Stimulated activated CD8-positive, alpha-beta memory T cell treated with anti-CD3 and anti-CD28 coated beads, Interleukin-2, amount 100 ng/mL, for 48 hours (primary cell): ENCODE measurements around the gene GIPC3.

ENCODE experiments used
- DNase-seq, 2 donors: peaks; one replicate each; pipeline ENCODE4 v3.0.0-alpha.2; 2020; ENCODE audit warnings: low read depth in 2 of 2

Gene GIPC3

DNA sequence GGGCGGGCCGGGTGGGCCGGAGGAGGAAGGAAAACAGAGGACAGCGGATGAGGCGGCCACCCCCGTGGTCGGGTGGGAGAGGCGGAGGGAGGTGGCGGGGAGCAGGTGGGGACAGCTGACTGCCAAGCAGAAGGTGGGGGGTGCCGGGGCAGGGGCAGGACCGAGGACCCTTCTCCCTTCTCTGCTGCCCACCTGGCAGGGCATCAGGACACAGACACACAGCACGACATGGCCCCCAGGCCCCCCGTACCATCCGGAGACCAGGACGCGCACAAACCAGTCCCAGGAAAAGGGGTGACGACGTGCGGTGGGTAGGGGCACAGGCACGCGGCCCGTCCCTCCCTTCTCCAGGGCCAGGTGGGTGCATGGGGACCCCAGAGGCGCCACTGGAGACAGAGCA lies 52.3 kb downstream of the GIPC3 start:
- DNase-seq: no peak

DNA sequence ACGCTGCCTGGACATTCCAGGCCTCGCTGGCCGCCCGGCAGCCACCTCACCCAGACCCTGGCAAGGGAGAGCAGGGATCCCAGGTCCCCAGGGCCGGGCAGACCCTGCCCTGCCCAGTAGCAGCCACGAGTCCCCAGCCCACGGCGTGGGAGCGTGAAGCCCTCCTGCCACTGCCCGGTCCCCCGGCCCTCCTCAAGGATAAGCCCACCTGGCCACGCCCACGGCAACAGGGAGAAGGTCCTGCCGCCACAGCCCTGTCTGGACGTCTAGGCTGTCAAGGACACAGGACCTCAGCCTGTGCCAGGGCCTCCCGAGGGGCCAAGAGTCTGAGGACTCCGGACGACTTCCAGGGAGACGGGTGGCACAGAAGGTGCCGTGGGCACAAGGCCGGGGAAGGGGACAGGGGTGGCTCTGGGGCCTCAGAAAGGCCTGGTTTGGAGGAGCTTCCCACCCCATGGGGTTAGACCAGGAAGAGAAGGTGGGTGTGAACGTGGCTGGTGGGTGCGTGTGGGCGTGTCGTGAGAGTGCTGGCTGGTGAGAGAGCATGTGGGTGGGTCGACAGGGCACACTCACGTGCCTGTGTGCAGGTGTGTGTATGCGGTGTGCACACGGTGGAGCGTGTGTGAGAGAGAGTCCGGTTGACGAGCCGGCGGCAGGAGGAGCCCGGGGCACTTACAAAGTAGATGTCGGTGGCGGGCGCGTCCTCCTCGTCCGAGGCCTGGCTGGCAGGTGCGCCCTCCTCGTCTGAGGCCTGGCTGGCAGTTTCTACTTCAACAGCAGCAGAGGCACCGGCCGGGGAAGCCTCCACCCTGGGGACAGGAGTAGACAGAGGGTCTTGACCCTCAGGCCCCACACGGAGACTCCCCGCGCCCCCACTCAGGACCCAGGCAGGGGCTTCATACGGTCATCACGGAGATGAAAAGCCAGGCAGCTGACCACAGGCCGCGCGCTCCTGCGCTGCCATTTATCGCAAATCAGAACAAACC lies 53.2 kb downstream of the GIPC3 start:
- DNase-seq: no peak

DNA sequence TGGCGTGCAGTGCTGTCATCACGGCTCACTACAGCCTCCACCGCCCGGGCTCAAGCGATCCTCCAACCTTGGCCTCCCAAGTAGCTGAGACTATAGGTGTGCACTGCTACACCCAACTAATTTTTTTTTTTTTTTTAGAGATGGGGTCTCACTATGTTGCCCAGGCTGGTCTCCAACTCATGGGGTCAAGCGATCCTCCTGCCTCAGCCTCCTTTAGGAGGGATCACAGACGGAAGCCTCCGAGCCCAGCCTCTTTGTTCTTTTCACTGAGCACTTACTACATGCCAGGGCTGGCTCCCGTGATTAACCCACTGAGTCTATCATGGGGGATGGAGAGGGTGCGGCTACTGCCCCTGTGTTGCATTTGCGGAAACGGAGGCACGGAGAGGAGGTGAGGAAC lies 54.2 kb downstream of the GIPC3 start:
- DNase-seq: no peak

DNA sequence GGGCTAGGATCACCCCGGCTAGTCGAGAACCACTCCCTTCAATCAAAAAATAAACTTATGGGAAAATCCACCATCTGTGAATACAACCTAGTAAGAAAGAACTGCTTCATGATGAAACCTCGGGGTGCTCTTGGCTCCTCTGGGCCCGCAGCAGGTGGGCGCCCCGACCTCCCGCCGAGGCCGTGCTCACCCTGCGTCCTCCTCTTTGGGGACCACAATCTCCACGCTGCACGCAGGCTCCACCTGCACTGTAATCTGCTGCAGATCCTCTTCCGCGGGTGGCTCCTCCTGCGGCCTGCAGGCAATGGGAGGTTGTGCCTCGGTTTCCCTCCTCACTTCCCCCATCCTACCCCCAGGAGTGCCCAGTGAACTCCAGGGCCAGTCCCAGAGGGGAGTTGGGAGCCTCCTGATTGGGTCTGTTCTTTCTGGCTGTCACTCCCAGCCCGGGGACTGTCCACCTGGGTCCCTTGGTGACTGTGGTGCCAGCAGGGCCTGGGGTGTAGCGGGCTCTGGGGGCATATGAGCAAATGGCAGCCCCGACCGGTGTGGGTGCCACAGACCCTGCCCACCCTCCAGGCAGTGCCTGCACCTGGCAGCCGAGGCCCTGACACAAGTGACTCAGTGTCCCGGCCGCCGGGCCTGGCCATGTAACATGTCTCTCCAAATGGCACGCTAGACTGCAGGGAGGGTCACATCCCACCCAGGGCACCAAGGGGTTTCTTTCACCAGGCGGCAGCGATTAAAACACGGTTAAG lies 56.4 kb downstream of the GIPC3 start:
- no peak for DNase-seq

DNA sequence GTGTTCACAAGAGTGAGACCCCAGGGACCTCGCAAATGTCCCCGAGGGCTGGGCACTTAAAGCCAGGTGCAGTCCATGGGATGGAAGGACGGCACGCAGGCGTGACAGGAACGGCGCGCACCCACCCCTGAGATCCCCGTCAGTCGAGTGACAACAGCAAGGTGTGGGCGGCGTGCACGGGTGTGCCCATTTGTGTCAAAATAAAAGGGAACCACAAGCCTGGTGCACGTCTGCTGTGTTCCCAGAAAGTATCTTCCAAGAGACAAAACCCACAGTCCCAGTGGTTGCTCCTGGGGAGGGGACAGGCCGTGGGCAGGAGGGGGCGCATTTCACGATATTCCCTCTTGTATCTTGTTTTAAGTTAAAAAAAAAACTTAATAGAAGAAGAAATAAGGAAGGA lies 57.0 kb downstream of the GIPC3 start:
- DNase-seq: no peak
